GM19193 (cell line): ENCODE data around the gene VGF.

Experiments
- POLR2A ChIP-seq: IDR thresholded peaks from 4 replicates; pipeline ENCODE4 v1.6.1; 2011; ENCODE audit not compliant: insufficient read depth, insufficient read length; ENCODE audit errors: extremely low read depth

Gene VGF

DNA sequence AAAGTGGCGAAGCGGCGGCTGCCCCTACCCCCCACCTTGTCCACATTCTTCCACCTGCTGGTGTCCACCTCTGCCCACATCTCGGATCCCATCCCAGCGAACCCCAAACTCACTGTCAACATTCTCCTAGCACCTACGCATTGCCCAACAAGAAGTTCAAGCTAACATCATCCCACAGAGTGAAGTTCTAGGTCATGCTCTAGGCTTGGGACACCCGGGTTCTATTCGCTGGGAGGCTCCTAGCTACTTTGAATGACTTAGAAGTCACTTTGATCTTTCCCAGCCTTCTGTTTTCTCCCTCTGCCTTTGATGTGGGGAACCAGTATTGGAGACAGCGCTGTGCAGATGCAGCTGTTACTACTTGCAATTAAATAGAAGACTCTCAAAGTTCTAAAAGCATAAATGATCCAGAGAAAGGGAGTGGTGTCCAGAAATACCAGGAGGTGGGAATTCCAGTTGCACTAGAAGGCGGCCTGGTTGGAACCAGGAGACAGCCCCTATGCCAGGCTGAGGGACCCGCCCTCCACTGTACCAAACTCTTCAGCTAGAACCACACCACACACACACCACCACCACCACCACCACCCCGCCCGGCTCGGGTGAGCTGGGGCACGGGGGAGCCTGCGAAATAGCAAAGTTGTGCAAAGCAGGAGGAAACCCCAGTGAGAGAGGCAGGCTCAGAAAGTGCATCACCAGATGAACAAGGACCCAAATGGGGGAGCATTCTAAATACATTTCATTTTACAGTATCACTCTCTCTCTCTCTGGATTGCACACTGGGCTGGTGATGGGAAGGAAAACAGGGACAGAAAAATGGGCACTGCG, 5.5 kb upstream of the VGF start:
- no peak for TF ChIP-seq POLR2A

DNA sequence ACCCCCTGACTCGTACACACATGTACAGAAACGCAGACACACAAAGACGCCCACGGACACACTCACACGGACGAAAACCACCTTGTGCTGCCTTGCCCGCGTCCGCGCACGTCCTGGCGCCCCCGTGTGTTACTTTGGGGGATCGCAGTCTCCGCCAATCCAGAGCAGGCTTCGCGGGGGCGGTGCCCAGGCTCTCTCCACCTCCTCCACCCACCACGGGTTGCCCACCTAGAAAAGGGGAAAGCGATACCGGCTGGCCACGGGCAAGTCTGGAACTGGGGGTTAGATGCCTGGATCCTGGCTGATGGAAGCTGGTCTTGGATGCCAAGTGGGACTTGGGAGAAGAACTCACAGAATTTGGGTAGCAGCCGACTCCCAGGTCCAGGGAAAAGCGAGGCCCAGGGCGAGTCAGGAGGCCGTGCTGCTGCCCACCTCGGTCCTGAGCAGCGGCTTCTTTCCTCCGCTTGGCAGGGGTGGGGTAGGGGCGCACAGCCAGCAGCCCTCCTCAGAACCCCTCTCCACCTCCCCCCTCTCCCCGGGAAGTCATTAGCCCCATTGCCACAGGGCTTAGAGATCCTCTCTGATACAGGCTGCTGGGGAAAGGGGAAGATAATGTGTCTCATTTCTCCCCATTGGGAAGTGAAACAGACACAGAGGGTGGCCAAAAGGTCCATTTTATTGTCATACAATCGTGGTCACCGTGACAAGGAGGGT, 4.6 kb upstream of the VGF start:
- TF ChIP-seq POLR2A: no peak

DNA sequence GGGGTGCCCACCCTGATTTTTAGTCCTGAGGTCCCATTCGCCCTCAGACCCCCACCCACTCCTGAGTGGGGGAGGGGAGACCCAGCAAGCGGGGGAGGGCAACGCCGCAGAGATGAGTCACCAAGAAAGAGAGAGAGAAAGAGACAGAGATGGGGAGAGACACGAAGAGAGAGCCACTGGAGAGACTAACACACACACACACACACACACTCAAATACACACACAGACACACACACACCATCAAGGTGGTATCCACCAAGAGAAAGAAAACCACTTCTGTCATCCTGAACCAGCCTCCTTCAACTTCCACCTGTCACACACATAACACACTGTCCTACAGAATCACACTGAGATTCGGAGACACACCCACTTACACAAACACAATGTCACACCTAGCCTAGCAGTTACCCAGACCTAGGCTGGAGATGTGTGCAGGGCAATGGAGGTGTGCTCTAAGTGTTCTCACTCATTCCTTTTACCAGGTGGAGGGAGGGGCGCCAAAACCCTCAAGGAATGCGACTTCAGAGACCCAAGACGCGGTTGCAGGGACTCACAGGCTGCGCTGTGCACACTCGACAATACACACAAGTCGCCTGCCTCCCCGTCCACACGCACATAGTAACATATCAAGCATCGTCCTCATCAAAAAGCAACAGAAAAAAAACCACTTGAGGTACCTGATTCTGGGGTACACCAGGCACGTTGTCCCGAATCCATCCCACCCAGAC, 3.9 kb upstream of the VGF start:
- TF ChIP-seq POLR2A: no peak

DNA sequence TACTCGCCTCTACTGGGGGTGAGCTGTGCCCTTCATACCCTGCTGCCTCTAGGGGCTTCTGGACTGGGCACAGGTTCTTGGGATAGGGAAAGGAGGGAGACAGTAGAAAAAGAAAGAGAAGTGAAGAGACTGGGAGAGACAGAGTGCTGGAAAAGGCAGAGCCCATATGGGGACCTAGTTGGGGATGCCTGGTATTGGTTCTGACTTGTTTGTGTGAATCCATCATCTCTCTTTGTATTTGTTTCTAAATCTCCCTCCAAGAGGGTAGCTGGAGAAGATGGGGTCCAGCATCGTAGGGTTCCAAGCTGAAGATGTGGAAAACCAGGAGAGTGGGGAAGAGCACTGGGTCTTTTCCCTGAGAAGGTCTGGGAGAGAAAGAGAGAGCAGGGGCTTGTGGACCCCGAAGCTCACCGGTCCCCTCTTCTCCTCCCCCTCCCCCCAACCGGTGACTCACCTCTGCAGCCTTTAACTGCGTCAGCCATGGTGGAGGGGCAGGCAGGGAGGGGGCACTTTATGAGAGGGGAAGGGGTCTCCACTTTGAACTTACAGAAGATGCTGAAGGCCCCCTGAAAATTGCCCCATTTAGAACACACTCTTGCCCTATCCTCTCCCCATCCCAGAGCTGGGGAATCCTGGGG, 3.2 kb upstream of the VGF start:
- TF ChIP-seq POLR2A: no peak

DNA sequence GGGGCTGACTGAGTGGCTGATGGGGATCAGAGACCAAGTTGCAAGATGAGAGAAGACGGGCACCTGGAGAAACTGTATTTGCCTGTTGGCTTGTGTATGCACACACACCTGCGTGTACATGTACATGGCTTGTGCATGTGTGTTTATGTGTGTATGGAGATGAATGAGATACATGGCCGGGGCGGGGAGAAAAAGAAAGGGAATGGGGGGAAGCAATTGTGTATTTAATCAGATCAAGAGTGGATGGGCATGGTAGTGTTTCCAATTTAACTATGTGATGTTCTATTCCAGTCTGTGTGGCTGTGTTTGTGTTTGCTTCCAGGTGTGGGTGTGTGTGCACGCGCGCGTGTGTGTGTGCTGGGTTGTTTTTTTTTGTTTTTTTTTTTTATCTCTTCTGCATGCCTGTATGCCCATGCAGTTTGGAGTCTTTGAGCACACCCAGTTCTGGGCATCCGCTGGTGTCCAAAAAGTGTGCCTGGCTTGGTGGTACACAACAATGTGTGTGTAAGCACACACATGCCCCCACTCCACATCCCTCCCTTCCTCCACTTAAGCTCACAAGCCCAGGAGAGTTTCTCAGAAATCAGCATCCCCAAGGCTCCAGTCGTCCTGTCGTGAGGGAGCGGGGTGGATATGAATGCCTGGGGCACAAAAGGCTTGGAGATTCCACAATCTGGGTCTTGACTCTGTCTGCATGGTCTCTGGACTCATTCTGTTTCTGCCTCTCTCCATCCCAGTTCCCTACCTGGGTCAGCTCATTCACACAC, 2.5 kb upstream of the VGF start:
- no peak for TF ChIP-seq POLR2A

DNA sequence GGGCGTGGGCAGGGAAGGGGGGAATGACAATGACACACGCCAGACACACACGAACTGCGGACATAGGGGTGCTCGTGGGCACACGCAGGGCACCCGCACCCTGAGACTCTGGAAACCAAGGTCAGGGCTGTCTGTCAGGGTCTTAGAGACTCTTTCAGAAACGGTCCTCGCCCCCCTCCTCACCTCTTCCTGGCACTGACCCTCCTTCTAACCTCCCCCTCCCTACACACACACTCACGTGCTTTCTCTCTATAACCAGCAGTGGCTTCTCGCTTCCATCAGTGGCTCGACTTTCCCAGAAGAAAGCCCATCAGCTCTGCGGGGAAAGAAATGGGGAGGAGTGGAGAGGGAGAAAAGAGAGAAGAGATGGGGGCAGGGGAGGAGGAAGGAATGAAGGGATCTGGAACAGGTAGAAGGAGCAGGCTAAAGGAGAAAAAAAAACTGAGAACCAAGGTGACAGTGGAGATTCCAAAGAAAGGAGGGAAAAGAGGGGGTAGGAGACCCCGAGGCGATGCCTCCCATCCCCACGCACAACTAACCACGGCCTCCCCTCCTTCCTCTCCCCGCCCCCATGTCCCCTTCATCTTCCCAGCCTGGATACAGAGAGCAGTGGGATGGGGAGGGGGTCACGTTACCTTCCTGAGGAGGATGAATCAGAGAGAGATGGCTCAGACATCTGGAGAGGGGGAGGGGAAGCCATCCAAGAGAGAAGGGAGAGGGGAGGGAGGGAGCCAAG, 1.7 kb upstream of the VGF start:
- TF ChIP-seq POLR2A: no peak

DNA sequence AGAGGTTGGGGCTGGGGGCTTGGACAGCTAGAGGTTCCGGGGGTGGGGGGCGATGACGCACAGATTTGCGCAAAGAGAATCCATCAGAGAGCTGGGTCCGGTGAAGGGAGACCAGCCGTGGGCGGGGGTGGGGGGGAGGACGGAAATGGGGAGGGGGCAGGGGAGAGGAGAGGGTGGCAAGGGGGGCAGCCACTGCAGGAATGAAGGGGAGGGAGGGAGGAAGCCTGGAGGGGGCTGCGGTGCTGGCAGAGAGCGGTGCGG, 1.2 kb upstream of the VGF start:
- no peak for TF ChIP-seq POLR2A

DNA sequence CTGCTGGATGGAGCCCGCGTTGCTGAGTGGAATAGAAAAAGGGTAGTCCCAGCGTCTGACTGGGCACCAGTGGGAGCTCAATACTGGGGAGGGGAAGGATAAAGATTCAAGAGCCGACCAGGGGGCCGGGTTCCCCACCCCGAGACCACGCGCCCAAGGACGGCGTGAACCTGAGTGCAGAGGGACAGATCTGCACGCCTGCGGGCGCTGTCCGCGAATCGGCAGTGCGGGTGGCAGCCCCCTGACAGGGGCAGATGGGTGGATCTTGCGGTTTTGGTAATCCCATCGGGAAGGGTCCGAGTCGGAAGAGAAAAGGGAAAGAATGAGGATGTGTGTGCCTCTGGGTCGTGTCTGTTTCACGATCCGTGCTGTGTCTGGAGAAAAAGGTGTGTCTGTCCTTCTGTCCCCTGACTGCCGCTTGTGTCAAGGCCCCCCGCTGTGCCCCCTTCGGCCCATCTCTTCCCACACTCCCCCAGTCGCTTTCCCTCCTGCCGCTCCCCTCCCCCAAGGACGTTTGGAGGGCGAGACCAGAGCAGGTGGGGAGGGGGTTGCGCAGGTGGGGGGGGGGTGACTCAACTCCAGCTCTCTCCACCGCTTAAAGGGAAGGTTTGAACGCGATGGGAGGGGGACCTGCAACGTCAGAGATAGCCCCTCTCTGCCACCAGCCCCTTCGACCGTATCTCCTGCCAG, 734 bp upstream of the VGF start:
- no peak for TF ChIP-seq POLR2A

DNA sequence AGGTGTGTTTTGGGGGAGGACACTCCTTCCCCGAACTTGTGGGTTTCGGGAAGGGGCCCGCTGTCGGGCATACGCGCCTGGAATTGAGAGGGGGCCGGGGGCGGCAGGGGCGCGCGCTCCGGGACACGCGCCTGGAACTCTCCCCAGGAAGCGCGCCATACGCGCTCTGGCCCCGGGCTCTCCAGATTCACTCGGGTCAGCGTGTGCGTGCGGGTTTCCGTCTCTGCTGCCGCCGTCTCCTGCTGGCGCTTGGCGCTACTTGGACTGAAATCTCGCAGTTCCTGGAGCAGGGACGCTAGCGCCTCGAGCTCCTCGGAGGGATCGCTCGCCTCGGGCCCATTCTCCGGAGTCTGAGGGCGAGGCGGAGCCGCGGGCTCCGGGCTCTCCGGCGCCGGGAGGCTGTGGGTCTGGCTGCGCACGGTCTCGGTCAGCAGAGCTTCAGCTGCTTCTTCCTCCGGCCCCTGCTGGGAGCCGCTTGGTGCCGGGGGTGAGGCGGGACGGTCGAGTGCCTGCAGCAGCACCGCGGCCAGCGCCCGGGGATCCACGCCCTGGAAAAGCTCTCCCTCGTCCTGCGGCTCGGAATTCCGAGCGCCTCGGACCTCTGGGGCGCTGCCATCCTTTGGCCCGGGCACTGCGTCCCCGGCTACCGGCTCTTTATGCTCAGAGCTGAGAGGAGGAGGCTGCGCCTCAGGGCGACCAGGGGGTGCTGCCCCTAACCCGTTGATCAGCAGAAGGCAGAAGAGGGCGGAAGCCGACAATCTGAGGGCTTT, 1.1 kb downstream of the VGF start:
- TF ChIP-seq POLR2A: no peak

DNA sequence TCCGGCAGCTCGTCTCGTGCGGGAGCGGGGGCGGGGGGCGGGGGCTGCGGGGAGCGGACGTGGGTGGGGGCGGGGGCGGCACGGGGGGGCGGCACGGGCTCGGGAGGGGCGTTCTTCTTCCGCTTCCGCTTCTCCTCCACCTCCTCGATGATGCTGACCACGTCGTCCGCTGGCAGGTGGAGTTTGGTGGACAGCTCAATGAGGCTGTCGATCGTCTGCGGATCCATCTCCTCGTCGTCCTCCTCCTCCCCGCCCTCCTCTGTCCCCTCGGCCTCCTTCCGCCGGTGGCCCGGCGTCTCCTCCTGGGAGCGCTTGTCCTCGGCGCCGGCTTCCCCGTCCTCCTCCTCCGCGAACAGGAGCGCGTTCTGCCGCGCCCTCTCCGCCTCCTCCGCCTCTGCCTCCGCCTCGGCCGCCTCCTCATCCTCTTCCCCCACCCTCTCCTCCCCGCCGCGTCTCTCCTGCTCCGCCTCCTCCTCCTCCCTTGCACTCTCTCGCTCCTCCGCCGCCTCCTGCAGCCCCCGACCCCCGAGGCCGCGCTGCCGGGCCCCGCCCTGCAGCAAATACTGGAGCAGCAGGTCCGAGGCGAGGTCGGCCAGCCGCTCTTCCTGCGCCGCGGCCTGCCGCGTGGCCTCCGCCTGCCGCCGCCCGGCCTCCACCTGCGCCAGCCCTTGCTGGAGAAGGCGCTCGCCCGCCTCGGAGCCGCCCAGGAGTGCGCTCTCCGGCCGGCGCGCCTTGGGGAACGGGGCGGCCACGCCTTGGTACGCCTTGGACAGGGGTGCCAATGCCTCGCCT, 1.9 kb downstream of the VGF start:
- no peak for TF ChIP-seq POLR2A

DNA sequence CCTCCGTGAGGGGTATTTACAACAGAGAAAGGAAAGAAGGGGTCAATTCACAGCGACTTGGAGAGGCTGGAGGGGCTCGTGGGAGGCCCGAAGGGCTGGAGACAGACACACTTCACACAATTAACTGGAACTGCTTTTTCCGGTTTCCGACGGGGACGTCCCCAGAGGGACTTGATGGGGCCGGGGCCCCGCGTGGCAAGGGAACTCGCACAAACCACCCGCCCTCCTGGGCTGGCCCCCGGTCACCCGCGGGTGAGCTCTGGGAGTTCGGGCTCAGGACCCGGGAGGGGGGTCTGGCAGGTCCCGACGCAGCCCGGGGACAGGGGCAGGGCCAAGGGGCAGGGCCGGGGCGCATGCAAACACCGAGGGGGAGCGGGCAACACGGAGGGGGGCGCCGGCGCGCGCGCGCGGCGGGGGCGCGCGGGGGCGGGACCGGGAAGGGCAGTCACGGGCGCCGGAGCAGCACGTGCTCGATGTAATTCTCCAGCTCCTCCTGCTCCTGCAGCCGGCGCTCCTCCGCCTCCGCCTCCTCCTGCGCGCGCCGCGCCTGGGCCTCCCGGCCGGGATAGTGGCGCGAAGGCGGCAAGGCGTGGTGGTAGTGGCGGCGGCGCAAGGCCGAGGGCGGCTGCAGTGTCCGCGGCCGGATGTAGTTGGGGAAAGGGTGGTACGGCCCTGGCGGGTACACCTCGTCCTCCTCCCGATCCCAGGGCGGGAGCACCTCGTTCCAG, 2.7 kb downstream of the VGF start:
- TF ChIP-seq POLR2A: no peak
